GM12874 (cell line): Measurements from ENCODE around the gene TM4SF4.

Experiments
- CTCF ChIP-seq: IDR thresholded peaks from 2 replicates; pipeline ENCODE4 v1.5.1; 2011; ENCODE audit warnings: low read depth, mild to moderate bottlenecking, control low read depth, low read length, moderate library complexity; ENCODE audit not compliant: insufficient read depth

TM4SF4 gene

GRCh38 chr3:149455366-149455765, 19.1 kb upstream of the TM4SF4 start:
- no peak for TF ChIP-seq CTCF

GRCh38 chr3:149455989-149456388, 18.5 kb upstream of the TM4SF4 start:
- TF ChIP-seq CTCF, result no peak

GRCh38 chr3:149459491-149460059, 14.9 kb upstream of the TM4SF4 start:
- no peak for TF ChIP-seq CTCF

- no peak for TF ChIP-seq CTCF
These were observed 14.4 kb upstream of the TM4SF4 start for GRCh38 chr3:149460117-149460516.

GRCh38 chr3:149462051-149462450, 12.4 kb upstream of the TM4SF4 start:
- no peak for TF ChIP-seq CTCF

- TF ChIP-seq CTCF, result no peak
These were observed 11.9 kb upstream of the TM4SF4 start for GRCh38 chr3:149462581-149463011.

GRCh38 chr3:149463921-149464320, 10.6 kb upstream of the TM4SF4 start:
- TF ChIP-seq CTCF, result no peak
